K562 (cell line): ENCODE results near the gene NQO2. TPM values are rescaled to one million over a fixed set of nuclear protein-coding genes. Genes with fewer than 3 reads are reported as not detected.

ENCODE experiments used
- ARID2 ChIP-seq: fragments of 450-650 bp; IDR thresholded peaks from 2 replicates; pipeline ENCODE4 v1.6.1; 2017; ENCODE audit warnings: antibody characterized with exemption, mild to moderate bottlenecking
- BDP1 ChIP-seq: IDR thresholded peaks from 3 replicates; pipeline ENCODE4 v1.6.1; 2011; ENCODE audit not compliant: insufficient read length, insufficient read depth
- CHCHD3 ChIP-seq: fragments of 250-450 bp; sonication (Bioruptor Pico); IDR thresholded peaks from 2 replicates; pipeline ENCODE4 v2.1.2; 2022; ENCODE audit warnings: mild to moderate bottlenecking
- CHD2 ChIP-seq: IDR thresholded peaks from 2 replicates; pipeline ENCODE4 v1.6.1; 2011; ENCODE audit warnings: low read depth, low read length
- CXXC5 ChIP-seq: fragments of 250-450 bp; sonication (Bioruptor Pico); IDR thresholded peaks from 2 replicates; pipeline ENCODE4 v1.8.0; 2022; ENCODE audit warnings: inconsistent platforms, mild to moderate bottlenecking, moderate library complexity
- EZH2 ChIP-seq: IDR thresholded peaks from 2 replicates; pipeline ENCODE4 v1.6.1; 2012; ENCODE audit warnings: low read depth, mild to moderate bottlenecking, inconsistent platforms, low read length, borderline replicate concordance
- FOXJ2 ChIP-seq: fragments of 200-800 bp; sonication (Bioruptor generic); IDR thresholded peaks from 2 replicates; pipeline ENCODE4 v1.6.1; 2016; ENCODE audit warnings: missing genetic modification characterization, missing compliant biosample characterization
- HDAC1 ChIP-seq, 2 experiments: fragments of 450-650 bp; IDR thresholded peaks; 2 replicates each; pipeline ENCODE4 v1.6.1; 2016 to 2017; ENCODE audit warnings: inconsistent platforms in 1 of 2, mild to moderate bottlenecking in 1 of 2, moderate library complexity in 1 of 2
- HDAC3 ChIP-seq: fragments of 450-650 bp; IDR thresholded peaks from 2 replicates; pipeline ENCODE4 v1.6.1; 2018; ENCODE audit warnings: borderline replicate concordance, mild to moderate bottlenecking, moderate library complexity; ENCODE audit not compliant: partially characterized antibody
- HDGF ChIP-seq: fragments of 450-650 bp; IDR thresholded peaks from 2 replicates; pipeline ENCODE4 v1.6.1; 2016
- HMG20B ChIP-seq: fragments of 250-450 bp; sonication (Bioruptor Pico); IDR thresholded peaks from 2 replicates; pipeline ENCODE4 v1.5.0; 2021; ENCODE audit warnings: mild to moderate bottlenecking
- MAX ChIP-seq: sonication (generic); formaldehyde crosslinking; IDR thresholded peaks from 2 replicates; pipeline ENCODE4 v1.9.0; 2022; ENCODE audit warnings: mild to moderate bottlenecking, missing genetic modification reagents
- MTA1 ChIP-seq: fragments of 450-650 bp; IDR thresholded peaks from 2 replicates; pipeline ENCODE4 v1.6.1; 2017; ENCODE audit warnings: borderline replicate concordance
- MTA3 ChIP-seq: fragments of 450-650 bp; formaldehyde crosslinking; IDR thresholded peaks from 2 replicates; pipeline ENCODE4 v1.6.1; 2017; ENCODE audit warnings: mild to moderate bottlenecking, borderline replicate concordance
- MYC ChIP-seq, 2 experiments: fragments of 250-450 bp in 1 of 2; sonication (Bioruptor Pico) in 1 of 2; IDR thresholded peaks; 2 replicates each; pipeline versions ENCODE4 v1.5.1 to v1.6.1; 2012 to 2021; ENCODE audit warnings: low read depth in 2 of 2, borderline replicate concordance in 1 of 2, improper control_type of control experiment in 1 of 2, low read length in 1 of 2, mild to moderate bottlenecking in 1 of 2, moderate library complexity in 1 of 2
- NFXL1 ChIP-seq: fragments of 450-650 bp; formaldehyde crosslinking; IDR thresholded peaks from 2 replicates; pipeline ENCODE4 v1.4.0; 2021; ENCODE audit warnings: mild to moderate bottlenecking
- PHTF2 ChIP-seq: fragments of 250-450 bp; sonication (Bioruptor Pico); IDR thresholded peaks from 2 replicates; pipeline ENCODE4 v1.5.0; 2021; ENCODE audit warnings: mild to moderate bottlenecking
- SIX5 ChIP-seq, 2 experiments: IDR thresholded peaks; 2 replicates each; pipeline ENCODE4 v1.6.1; 2011; ENCODE audit warnings: low read length in 2 of 2, borderline replicate concordance in 1 of 2, low read depth in 1 of 2, mild to moderate bottlenecking in 1 of 2, moderate library complexity in 1 of 2; ENCODE audit not compliant: insufficient read depth in 1 of 2
- TOE1 ChIP-seq, 2 experiments: fragments of 450-650 bp in 1 of 2; sonication (generic) in 1 of 2; formaldehyde crosslinking in 1 of 2; IDR thresholded peaks; 2 replicates each; pipeline versions ENCODE4 v1.7.1 to v1.8.0; 2016 to 2022; ENCODE audit warnings: borderline replicate concordance in 2 of 2, mild to moderate bottlenecking in 2 of 2, antibody characterized with exemption in 1 of 2, inconsistent platforms in 1 of 2, low read depth in 1 of 2, missing genetic modification reagents in 1 of 2, moderate library complexity in 1 of 2
- ZC3H11A ChIP-seq: IDR thresholded peaks from 2 replicates; pipeline ENCODE4 v1.6.1; 2012; ENCODE audit warnings: low read depth, low read length, improper control_type of control experiment
- ZNF311 ChIP-seq: fragments of 250-450 bp; sonication (Bioruptor Pico); IDR thresholded peaks from 2 replicates; pipeline ENCODE4 v1.4.0; 2020; ENCODE audit warnings: mild to moderate bottlenecking, moderate library complexity
- ZNF324 ChIP-seq: fragments of 250-450 bp; sonication (Bioruptor Pico); IDR thresholded peaks from 2 replicates; pipeline ENCODE4 v1.4.0; 2020; ENCODE audit warnings: mild to moderate bottlenecking
- ZNF583 ChIP-seq: fragments of 250-450 bp; sonication (Bioruptor Pico); IDR thresholded peaks from 2 replicates; pipeline ENCODE4 v1.4.0; 2020
- ZNF695 ChIP-seq: fragments of 450-650 bp; formaldehyde crosslinking; IDR thresholded peaks from 2 replicates; pipeline ENCODE4 v1.4.0; 2020; ENCODE audit warnings: mild to moderate bottlenecking, moderate library complexity
- polyA plus RNA-seq, 8 experiments: library from polyadenylated mRNA; depleted of rRNA in 4 of 8; stranded (reverse) in 5 of 8; unstranded in 3 of 8; fragments of >200 nt; fragmentation: Nextera tagmentation in 2 of 8; fragmentation: Illumina TruSeq in 1 of 8; extraction: Ambion mirVana in 2 of 8; extraction: Trizol in 1 of 8; gene quantifications; 2 replicates each; pipeline versions ENCODE4 v1.2.1 to v1.2.3, GENCODE V29; 2011 to 2014; ENCODE audit warnings: inconsistent platforms in 1 of 8, missing spikeins in 1 of 8
- total RNA-seq, 7 experiments: library from RNA; depleted of rRNA in 6 of 7; stranded (reverse); fragments of >200 nt in 6 of 7; fragmentation: Illumina TruSeq in 2 of 7; extraction: Trizol in 2 of 7; gene quantifications; 2 replicates each; pipeline versions ENCODE4 v1.2.1 to v1.2.3, GENCODE V29; 2011 to 2021; ENCODE audit warnings: low replicate concordance in 1 of 7
- TF ChIP-seq, protein P1 (sequence below): fragments of 250-450 bp; sonication (Bioruptor Pico); IDR thresholded peaks from 2 replicates; pipeline ENCODE4 v1.5.0; 2022; ENCODE audit warnings: mild to moderate bottlenecking
- TF ChIP-seq, protein P2 (sequence below), 2 experiments: fragments of 450-650 bp in 1 of 2; sonication (generic) in 1 of 2; formaldehyde crosslinking; conservative IDR thresholded peaks; 2 replicates each; pipeline versions ENCODE4 v1.4.0 to v1.8.1; 2020 to 2022; ENCODE audit warnings: mild to moderate bottlenecking in 1 of 2, missing genetic modification reagents in 1 of 2

NQO2 gene
- total and polyA plus RNA-seq, 9 of the 15 experiments (the other 6 are each of a cell fraction or from before 2014, with no cell fraction given): 54.6 to 214 (median 116) TPM

- no peak for TF ChIP-seq ZNF695 (CRISPR knock-in tag)
- no peak for TF ChIP-seq BDP1
- TF ChIP-seq TOE1 (IDR thresholded peaks at IDR 0.05; ENCODE audit: borderline replicate concordance): peak; percentile 98
- no peak for TF ChIP-seq TOE1 (CRISPR knock-in tag; IDR thresholded peaks at IDR 0.05; ENCODE audit: borderline replicate concordance, low read depth)
- no peak for TF ChIP-seq CHCHD3
- TF ChIP-seq MAX (CRISPR knock-in tag): no peak
- TF ChIP-seq, protein P1, sequence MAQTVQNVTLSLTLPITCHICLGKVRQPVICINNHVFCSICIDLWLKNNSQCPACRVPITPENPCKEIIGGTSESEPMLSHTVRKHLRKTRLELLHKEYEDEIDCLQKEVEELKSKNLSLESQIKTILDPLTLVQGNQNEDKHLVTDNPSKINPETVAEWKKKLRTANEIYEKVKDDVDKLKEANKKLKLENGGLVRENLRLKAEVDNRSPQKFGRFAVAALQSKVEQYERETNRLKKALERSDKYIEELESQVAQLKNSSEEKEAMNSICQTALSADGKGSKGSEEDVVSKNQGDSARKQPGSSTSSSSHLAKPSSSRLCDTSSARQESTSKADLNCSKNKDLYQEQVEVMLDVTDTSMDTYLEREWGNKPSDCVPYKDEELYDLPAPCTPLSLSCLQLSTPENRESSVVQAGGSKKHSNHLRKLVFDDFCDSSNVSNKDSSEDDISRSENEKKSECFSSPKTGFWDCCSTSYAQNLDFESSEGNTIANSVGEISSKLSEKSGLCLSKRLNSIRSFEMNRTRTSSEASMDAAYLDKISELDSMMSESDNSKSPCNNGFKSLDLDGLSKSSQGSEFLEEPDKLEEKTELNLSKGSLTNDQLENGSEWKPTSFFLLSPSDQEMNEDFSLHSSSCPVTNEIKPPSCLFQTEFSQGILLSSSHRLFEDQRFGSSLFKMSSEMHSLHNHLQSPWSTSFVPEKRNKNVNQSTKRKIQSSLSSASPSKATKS: no peak
- TF ChIP-seq HDAC1 (IDR thresholded peaks at IDR 0.05): no peak; a peak in 1 of 4 replicates
- TF ChIP-seq ZNF311: 0 out of 2 replicates have a peak, but pooled peaks have one; percentile 44
- no peak; the same call in 1 of the 2 replicates for TF ChIP-seq MTA1
- peak; percentile 68; the same call in 1 of the 2 replicates for TF ChIP-seq PHTF2 (CRISPR knock-in tag)
- peak; percentile 100 for TF ChIP-seq FOXJ2 (tag)
- TF ChIP-seq NFXL1: no peak
- TF ChIP-seq HDGF: no peak
- TF ChIP-seq ARID2: no peak
- peak; percentile 19; the same call in 1 of the 2 replicates for TF ChIP-seq MYC (IDR thresholded peaks at IDR 0.05; ENCODE audit: low read depth, low read length)
- no peak; the same call in 1 of the 2 replicates for TF ChIP-seq MYC (CRISPR knock-in tag; IDR thresholded peaks at IDR 0.05; ENCODE audit: borderline replicate concordance, low read depth)
- TF ChIP-seq EZH2: no peak
- peak; percentile 86 for TF ChIP-seq HDAC3
- TF ChIP-seq ZNF583 (CRISPR knock-in tag): no peak
- peak; percentile 51; the same call in 1 of the 2 replicates for TF ChIP-seq MTA3
- no peak for TF ChIP-seq ZNF324 (CRISPR knock-in tag)
- TF ChIP-seq, protein P2, sequence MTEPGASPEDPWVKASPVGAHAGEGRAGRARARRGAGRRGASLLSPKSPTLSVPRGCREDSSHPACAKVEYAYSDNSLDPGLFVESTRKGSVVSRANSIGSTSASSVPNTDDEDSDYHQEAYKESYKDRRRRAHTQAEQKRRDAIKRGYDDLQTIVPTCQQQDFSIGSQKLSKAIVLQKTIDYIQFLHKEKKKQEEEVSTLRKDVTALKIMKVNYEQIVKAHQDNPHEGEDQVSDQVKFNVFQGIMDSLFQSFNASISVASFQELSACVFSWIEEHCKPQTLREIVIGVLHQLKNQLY (CRISPR knock-in tag; conservative IDR thresholded peaks at IDR 0.05): no peak
- peak; percentile 14 to 64; a peak in 1 of 4 replicates for TF ChIP-seq SIX5 (IDR thresholded peaks at IDR 0.05; ENCODE audit: borderline replicate concordance in 1 of 2, insufficient read depth in 1 of 2, low read depth in 1 of 2, low read length in 2 of 2)
- TF ChIP-seq CHD2: no peak
- TF ChIP-seq HMG20B (CRISPR knock-in tag): no peak
- peak; percentile 95 for TF ChIP-seq CXXC5 (CRISPR knock-in tag)
- no peak for TF ChIP-seq ZC3H11A
These were observed 10.1 kb upstream of the NQO2 start (continued) for GRCh38 chr6:2989332-2990247.
